Astrocyte (in vitro differentiated cells and primary cell): ENCODE measurements around the gene GPX8. TPM values are rescaled to one million over a fixed set of nuclear protein-coding genes. Genes with fewer than 3 reads are reported as not detected.

ENCODE experiments used
- DNase-seq: peaks from one replicate; pipeline ENCODE4 v3.0.0-alpha.2; 2010; ENCODE audit warnings: low read depth
- FAIRE-seq: peaks from 2 replicates; lab custom pipeline; 2011; peaks lifted over from hg19 to GRCh38; lab: Jason Lieb, UNC
- H2AFZ ChIP-seq: 2 replicates; pipeline ENCODE4 v1.6.0; 2012; ENCODE audit warnings: low read depth, low read length, inconsistent platforms
- H3K27ac ChIP-seq: 2 replicates; pipeline ENCODE4 v1.5.1; 2011; ENCODE audit warnings: low read depth, low read length, inconsistent platforms
- H3K27me3 ChIP-seq: 2 replicates; pipeline ENCODE4 v1.6.0; 2011; ENCODE audit warnings: low read length, inconsistent platforms; ENCODE audit not compliant: insufficient read depth
- H3K36me3 ChIP-seq: 2 replicates; pipeline ENCODE4 v1.5.1; 2011; ENCODE audit warnings: low read length, inconsistent platforms; ENCODE audit not compliant: insufficient read depth
- H3K4me1 ChIP-seq: 2 replicates; pipeline ENCODE4 v1.5.1; 2011; ENCODE audit warnings: low read length, inconsistent platforms; ENCODE audit not compliant: insufficient read depth
- H3K4me2 ChIP-seq: 2 replicates; pipeline ENCODE4 v1.6.0; 2012; ENCODE audit warnings: low read length, inconsistent platforms
- H3K4me3 ChIP-seq: 2 replicates; pipeline ENCODE4 v1.5.1; 2011; ENCODE audit warnings: low read depth, mild to moderate bottlenecking, low read length, inconsistent platforms; ENCODE audit not compliant: insufficient read depth
- H3K79me2 ChIP-seq: 2 replicates; pipeline ENCODE4 v1.6.0; 2012; ENCODE audit warnings: mild to moderate bottlenecking, low read length, inconsistent platforms; ENCODE audit not compliant: insufficient read depth
- H3K9ac ChIP-seq: 2 replicates; pipeline ENCODE4 v1.6.0; 2012; ENCODE audit warnings: mild to moderate bottlenecking, low read length, inconsistent platforms
- H3K9me3 ChIP-seq: 2 replicates; pipeline ENCODE4 v1.5.1; 2012; ENCODE audit warnings: low read depth, mild to moderate bottlenecking, low read length, inconsistent platforms; ENCODE audit not compliant: insufficient read depth
- H4K20me1 ChIP-seq: 2 replicates; pipeline ENCODE4 v1.6.0; 2012; ENCODE audit warnings: low read length, inconsistent platforms; ENCODE audit not compliant: insufficient read depth
- H3K27ac Mint-ChIP-seq: one replicate; pipeline ENCODE4 v1.8.0; 2021; ENCODE audit warnings: mild to moderate bottlenecking, mixed read lengths; ENCODE audit not compliant: unreplicated experiment
- H3K27me3 Mint-ChIP-seq: one replicate; pipeline ENCODE4 v1.8.0; 2021; ENCODE audit warnings: low read depth, mixed read lengths; ENCODE audit not compliant: unreplicated experiment
- H3K36me3 Mint-ChIP-seq: one replicate; pipeline ENCODE4 v1.8.0; 2021; ENCODE audit warnings: low read depth, mixed read lengths; ENCODE audit not compliant: unreplicated experiment
- H3K4me1 Mint-ChIP-seq: one replicate; pipeline ENCODE4 v1.8.0; 2021; ENCODE audit warnings: low read depth, mixed read lengths; ENCODE audit not compliant: unreplicated experiment
- H3K4me3 Mint-ChIP-seq: one replicate; pipeline ENCODE4 v1.8.0; 2021; ENCODE audit warnings: mild to moderate bottlenecking, moderate library complexity, mixed read lengths; ENCODE audit not compliant: unreplicated experiment
- H3K9me3 Mint-ChIP-seq: one replicate; pipeline ENCODE4 v1.8.0; 2021; ENCODE audit warnings: mild to moderate bottlenecking, mixed read lengths; ENCODE audit not compliant: unreplicated experiment
- CTCF ChIP-seq: IDR thresholded peaks from 2 replicates; pipeline ENCODE4 v1.5.1; 2011; ENCODE audit warnings: low read depth, mild to moderate bottlenecking, inconsistent platforms, low read length, moderate library complexity; ENCODE audit not compliant: insufficient read depth
- EZH2 ChIP-seq: IDR thresholded peaks from 2 replicates; pipeline ENCODE4 v1.6.1; 2012; ENCODE audit warnings: mild to moderate bottlenecking, low read length, inconsistent platforms; ENCODE audit not compliant: insufficient read depth
- total RNA-seq: library from RNA; stranded (reverse); gene quantifications from 2 replicates; pipeline ENCODE4 v1.2.1, GENCODE V29; 2021

The GPX8 gene
- total RNA-seq, 1 donor from 2014 or later, result 144 TPM

- Histone ChIP-seq H3K27me3 (no peaks in the 10 kb centered on the region), H3K79me2 (no peaks in the 10 kb centered on the region), H3K36me3 (no peaks in the 10 kb centered on the region), H4K20me1 (no peaks in the 10 kb centered on the region), H3K4me1 (peaks cover 20% of the 10 kb centered on the region), H3K27ac (peak overlapping the region; percentile 40), H2AFZ (no peak overlapping the region), H3K9ac (no peak overlapping the region), H3K4me2 (peak overlapping the region; percentile 61), H3K4me3 (no peak overlapping the region), H3K9me3 (no peaks in the 10 kb centered on the region)
- Mint-ChIP-seq H3K27me3 (no peaks in the 10 kb centered on the region), H3K27ac (peak overlapping the region; percentile 71), H3K4me1 (peaks cover 18% of the 10 kb centered on the region), H3K9me3 (no peaks in the 10 kb centered on the region), H3K36me3 (no peaks in the 10 kb centered on the region), H3K4me3 (no peak overlapping the region)
- no peak for TF ChIP-seq CTCF
- no peak for TF ChIP-seq EZH2
- FAIRE-seq, result peak; percentile 29
- DNase-seq, result peak; percentile 81
These were observed 5.1 kb upstream of the GPX8 start for GRCh38 chr5:55154873-55155272.

- peaks cover 9% of the 10 kb centered on the region for H3K4me1 ChIP-seq
- Mint-ChIP-seq H3K27me3 (no peaks in the 10 kb centered on the region), H3K36me3 (peaks cover 11% of the 10 kb centered on the region), H3K9me3 (no peaks in the 10 kb centered on the region), H3K4me1 (peaks cover 19% of the 10 kb centered on the region), H3K27ac (peak overlapping the region; percentile 98), H3K4me3 (peak overlapping the region; percentile 93)
- H3K4me2 ChIP-seq, result peak overlapping the region; percentile 90
- H2AFZ ChIP-seq, result no peak overlapping the region
- FAIRE-seq (peak; percentile 78), DNase-seq (peak; percentile 96)
- peaks cover 49% of the 10 kb centered on the region for H3K79me2 ChIP-seq
- H3K9ac ChIP-seq, result peak overlapping the region; percentile 98
- H3K27me3 ChIP-seq, result no peaks in the 10 kb centered on the region
- peaks cover 38% of the 10 kb centered on the region for H4K20me1 ChIP-seq
- H3K36me3 ChIP-seq, result peaks cover 27% of the 10 kb centered on the region
- H3K9me3 ChIP-seq, result no peaks in the 10 kb centered on the region
- TF ChIP-seq EZH2 (no peak), CTCF (no peak)
- H3K4me3 ChIP-seq, result peak overlapping the region; percentile 99
- H3K27ac ChIP-seq, result peak overlapping the region; percentile 96
These were observed 680 bp downstream of the GPX8 start for GRCh38 chr5:55160493-55161209.

GRCh38 chr5:55162666-55163065 lies 2.7 kb downstream of the GPX8 start:
- no peak overlapping the region for H3K4me3 ChIP-seq
- peaks cover 31% of the 10 kb centered on the region for H3K36me3 ChIP-seq
- no peaks in the 10 kb centered on the region for H3K27me3 ChIP-seq
- peaks cover 17% of the 10 kb centered on the region for H3K36me3 Mint-ChIP-seq
- no peak for TF ChIP-seq EZH2
- TF ChIP-seq CTCF, result no peak
- peaks cover 9% of the 10 kb centered on the region for H3K4me1 ChIP-seq
- peaks cover 47% of the 10 kb centered on the region for H4K20me1 ChIP-seq
- no peak overlapping the region for H2AFZ ChIP-seq
- no peaks in the 10 kb centered on the region for H3K9me3 ChIP-seq
- FAIRE-seq (no peak), DNase-seq (no peak)
- H3K27me3 Mint-ChIP-seq, result no peaks in the 10 kb centered on the region
- peaks cover 15% of the 10 kb centered on the region for H3K4me1 Mint-ChIP-seq
- H3K4me2 ChIP-seq, result peak overlapping the region; percentile 90
- H3K27ac Mint-ChIP-seq, result no peak overlapping the region
- no peak overlapping the region for H3K9ac ChIP-seq
- H3K27ac ChIP-seq, result no peak overlapping the region
- H3K79me2 ChIP-seq, result peaks cover 49% of the 10 kb centered on the region
- peak overlapping the region; percentile 47 for H3K4me3 Mint-ChIP-seq
- H3K9me3 Mint-ChIP-seq, result no peaks in the 10 kb centered on the region
